Measurements from ENCODE around the gene OR52E1.

The OR52E1 gene

DNA sequence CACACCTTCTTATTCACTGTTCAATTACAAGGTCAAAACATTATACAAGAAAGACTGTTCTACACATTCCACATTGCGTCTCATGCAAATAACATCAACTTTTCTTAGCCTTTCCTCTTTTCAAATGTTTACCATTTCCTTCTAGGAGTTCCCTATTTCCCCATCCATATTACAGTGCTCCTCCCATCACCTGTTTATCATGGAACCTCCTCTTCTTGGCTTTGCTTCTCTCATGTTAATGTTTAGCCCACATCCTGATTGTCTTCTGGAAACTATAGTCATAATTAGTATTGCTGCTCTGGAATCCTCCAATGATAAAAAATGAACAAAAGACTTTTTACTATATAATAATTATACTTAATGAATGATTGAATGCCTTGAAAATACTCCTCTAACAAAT lies 21.3 kb downstream of the OR52E1 start:
- no peak for DNase-seq (ENCODE audit: low spot score in 2 of 2)

DNA sequence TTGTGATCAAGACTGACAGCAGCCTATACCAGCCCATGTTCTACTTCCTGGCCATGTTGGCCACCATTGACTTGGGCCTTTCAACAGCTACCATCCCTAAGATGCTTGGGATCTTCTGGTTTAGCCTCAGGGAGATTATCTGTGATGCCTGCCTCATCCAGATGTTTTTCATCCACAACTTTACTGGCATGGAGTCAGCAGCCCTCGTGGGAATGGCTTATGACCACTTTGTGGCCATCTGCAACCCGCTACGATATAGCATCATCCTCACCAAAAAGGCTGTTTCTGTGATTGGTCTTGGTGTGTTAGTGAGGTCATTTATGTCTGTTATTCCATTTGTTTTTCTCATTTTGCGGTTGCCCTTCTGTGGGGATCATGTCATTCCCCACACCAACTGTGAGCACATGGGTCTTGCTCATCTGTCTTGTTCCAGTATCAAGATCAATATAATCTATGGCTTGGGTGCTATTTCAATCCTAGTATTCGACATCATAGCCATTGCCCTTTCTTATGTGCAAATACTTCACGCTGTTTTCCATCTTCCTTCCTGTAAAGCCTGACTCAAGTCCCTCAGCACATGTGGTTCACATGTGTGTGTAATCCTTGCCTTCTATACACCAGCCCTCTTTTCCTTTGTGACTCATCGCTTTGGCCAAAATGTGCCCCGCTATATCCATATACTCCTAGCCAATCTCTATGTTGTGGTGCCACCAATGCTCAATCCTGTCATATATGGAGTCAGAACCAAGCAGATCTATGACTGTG lies 23.6 kb downstream of the OR52E1 start:
- ATAC-seq (no peak), DNase-seq (ENCODE audit: low spot score in 2 of 2) (no peak)
- Mint-ChIP-seq H3K4me1 (no peaks in the 10 kb centered on the region), H3K36me3 (no peaks in the 10 kb centered on the region), H3K4me3 (no peak overlapping the region), H3K27ac (no peak overlapping the region), H3K9me3 (peaks cover 6% of the 10 kb centered on the region)

More for the DNA sequence above, 21.3 kb downstream of the OR52E1 start:
- ATAC-seq = no peak
- Mint-ChIP-seq H3K36me3 (no peaks in the 10 kb centered on the region), H3K4me1 (no peaks in the 10 kb centered on the region), H3K27ac (no peak overlapping the region), H3K9me3 (peaks cover 6% of the 10 kb centered on the region), H3K4me3 (no peak overlapping the region)

DNA sequence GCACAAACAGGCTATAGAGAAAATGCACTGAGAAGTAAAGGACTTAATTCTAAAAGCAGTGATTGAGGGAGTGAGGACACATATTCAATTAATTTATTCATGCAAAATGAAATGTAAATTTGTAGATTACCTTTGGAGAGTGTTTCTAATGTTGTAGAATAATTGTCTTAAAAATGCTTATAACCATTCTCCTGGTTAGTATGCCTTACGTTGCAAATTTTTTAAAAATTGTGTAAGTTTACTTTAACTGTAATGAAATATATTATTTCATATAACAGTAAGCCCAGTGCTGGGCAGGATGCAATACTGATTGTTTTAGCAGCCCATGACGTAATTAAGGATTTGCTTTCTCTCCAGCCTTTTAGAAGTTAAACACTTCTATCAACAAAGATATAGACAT lies 26.6 kb downstream of the OR52E1 start:
- no peak for DNase-seq (ENCODE audit: low spot score in 2 of 2)
- Mint-ChIP-seq H3K4me3 (no peak overlapping the region), H3K36me3 (no peaks in the 10 kb centered on the region), H3K27ac (no peak overlapping the region), H3K9me3 (peaks cover 2% of the 10 kb centered on the region), H3K4me1 (no peaks in the 10 kb centered on the region)
- ATAC-seq = no peak

DNA sequence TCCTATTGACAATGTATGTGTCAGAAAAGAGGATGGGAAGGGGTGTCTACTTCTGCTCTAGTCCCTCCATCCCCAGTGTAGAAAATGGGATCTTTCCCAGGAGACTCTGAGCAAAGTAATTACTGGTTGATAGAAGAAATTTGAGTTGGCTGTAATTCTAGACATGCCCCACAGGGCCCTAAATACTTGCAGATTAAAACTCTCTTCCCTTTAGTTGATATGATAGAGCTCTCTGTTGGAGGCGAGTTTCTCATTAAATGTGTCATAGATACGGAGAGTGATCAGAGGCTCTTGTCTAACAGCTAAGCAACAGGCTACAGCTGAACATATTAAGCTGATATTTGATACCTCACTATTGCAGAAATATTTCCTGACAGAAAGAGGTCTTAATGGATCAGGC lies 32.9 kb downstream of the OR52E1 start:
- H3K9me3 Mint-ChIP-seq = no peaks in the 10 kb centered on the region
- no peak for ATAC-seq
- no peaks in the 10 kb centered on the region for H3K36me3 Mint-ChIP-seq
- no peak overlapping the region for H3K27ac Mint-ChIP-seq
- DNase-seq (ENCODE audit: low spot score in 2 of 2) = no peak
- no peaks in the 10 kb centered on the region for H3K4me1 Mint-ChIP-seq
- no peak overlapping the region for H3K4me3 Mint-ChIP-seq

DNA sequence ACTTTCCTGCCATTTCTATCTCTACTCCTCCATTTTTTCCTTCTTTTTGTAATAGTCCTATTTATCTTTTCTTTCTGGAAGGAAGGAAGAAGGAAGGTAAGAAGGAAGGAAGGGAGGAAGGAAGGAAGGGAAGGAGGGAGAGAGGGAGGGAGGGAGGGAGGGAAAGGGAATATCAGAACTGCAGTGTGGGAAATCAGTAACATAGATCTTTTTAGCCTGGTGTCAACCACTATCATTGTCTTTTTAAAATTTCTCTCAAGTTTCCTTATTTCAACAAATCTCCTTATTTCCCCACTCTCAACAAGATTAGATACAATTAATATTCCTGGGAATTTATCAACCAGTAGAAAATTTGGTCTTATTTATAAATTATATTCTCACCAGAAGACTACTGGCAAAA lies 33.7 kb downstream of the OR52E1 start:
- no peak for ATAC-seq
- H3K36me3 Mint-ChIP-seq = no peaks in the 10 kb centered on the region
- DNase-seq (ENCODE audit: low spot score in 2 of 2) = no peak
- no peaks in the 10 kb centered on the region for H3K9me3 Mint-ChIP-seq
- no peaks in the 10 kb centered on the region for H3K4me1 Mint-ChIP-seq
- H3K4me3 Mint-ChIP-seq = no peak overlapping the region
- no peak overlapping the region for H3K27ac Mint-ChIP-seq

DNA sequence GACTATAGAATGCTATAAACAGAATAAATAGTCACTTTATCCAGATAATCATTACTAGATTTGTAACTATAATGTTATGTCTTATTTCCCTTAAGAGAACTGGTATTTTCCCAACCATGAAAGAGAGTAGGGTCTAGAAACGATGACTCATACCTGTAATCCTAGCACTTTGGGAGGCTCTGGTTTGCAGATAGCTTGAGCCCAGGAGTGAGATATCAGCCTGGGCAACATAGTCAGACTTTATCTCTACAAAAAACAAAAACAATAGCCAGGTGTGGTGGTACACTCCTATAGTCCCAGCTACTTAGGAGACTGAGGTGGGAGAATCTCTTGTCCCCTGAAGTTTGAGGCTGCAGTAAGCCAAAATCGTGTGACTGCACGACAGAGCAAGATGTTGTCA lies 37.9 kb downstream of the OR52E1 start:
- DNase-seq (ENCODE audit: low spot score in 2 of 2) (no peak), ATAC-seq (no peak)
- Mint-ChIP-seq H3K36me3 (no peaks in the 10 kb centered on the region), H3K4me3 (no peak overlapping the region), H3K9me3 (no peaks in the 10 kb centered on the region), H3K4me1 (no peaks in the 10 kb centered on the region), H3K27ac (no peak overlapping the region)

DNA sequence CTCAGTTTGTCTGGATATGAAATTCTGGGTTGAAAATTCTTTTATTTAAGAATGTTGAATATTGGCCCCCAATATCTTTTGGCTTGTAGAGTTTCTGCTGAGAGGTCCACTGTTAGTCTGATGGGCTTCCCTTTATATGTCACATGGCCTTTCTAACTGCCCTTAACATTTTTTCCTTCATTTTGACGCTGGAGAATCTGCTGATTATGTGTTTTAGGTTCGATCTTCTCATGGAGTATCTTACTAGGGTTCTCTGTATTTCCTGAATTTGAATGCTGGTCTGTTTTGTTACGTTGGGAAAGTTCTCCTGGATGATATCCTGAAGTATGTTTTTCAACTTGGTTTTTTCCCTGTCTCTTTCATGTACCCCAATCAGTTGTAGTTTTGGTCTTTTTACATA lies 46.0 kb downstream of the OR52E1 start:
- Mint-ChIP-seq H3K27ac (no peak overlapping the region), H3K36me3 (no peaks in the 10 kb centered on the region), H3K4me3 (no peak overlapping the region), H3K4me1 (no peaks in the 10 kb centered on the region), H3K9me3 (peaks cover 3% of the 10 kb centered on the region)
- DNase-seq (ENCODE audit: low spot score in 2 of 2) (no peak), ATAC-seq (no peak)

DNA sequence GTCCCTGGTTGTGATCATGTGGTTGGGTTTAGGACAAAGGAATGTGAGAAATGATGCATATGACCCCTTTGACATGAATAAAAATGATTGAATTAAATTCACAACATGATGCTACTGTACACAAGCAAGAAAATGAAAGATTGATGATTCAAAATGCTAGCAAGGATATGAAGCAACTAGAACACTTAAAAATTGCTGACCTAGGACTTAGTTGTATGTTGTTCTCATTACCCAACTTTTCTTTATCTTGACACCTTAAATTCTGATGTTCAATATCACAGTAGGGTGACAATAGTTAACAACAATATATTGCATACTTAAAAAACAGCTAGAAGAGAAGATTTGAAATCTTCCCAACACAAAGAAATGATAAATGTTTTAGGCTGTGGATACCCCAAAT lies 48.2 kb downstream of the OR52E1 start:
- peaks cover 3% of the 10 kb centered on the region for H3K9me3 Mint-ChIP-seq
- H3K36me3 Mint-ChIP-seq = no peaks in the 10 kb centered on the region
- no peak overlapping the region for H3K27ac Mint-ChIP-seq
- no peak overlapping the region for H3K4me3 Mint-ChIP-seq
- ATAC-seq = no peak
- DNase-seq (ENCODE audit: low spot score in 2 of 2) = no peak
- H3K4me1 Mint-ChIP-seq = no peaks in the 10 kb centered on the region

DNA sequence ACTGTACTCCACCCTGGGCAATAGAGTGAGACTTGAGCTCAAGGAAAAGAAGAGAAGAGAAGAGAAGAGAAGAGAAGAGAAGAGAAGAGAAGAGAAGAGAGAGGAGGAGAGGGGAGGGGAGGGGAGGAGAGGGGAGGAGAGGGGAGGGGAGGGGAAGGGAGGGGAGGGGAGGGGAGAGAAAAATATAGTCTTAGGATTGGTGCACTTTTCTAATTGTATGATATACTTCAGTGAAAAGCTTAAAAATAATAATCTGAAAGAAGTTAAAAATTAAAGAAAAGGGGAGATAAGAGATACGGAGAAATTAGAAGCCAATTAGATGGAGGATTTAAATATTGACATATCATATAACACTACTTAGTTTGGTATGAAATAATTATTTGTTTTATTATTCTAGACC lies 49.5 kb downstream of the OR52E1 start:
- Mint-ChIP-seq H3K36me3 (no peaks in the 10 kb centered on the region), H3K4me1 (no peaks in the 10 kb centered on the region), H3K9me3 (peaks cover 3% of the 10 kb centered on the region), H3K27ac (no peak overlapping the region), H3K4me3 (no peak overlapping the region)
- no peak for DNase-seq (ENCODE audit: low spot score in 2 of 2)
- no peak for ATAC-seq
